Tibial artery (tissue), 4 donors: Measurements from ENCODE around the gene DHRS12.

Experiments used
- DNase-seq, 2 donors: peaks; one replicate each; pipeline ENCODE4 v3.0.0-alpha.2; 2019
- H3K27ac ChIP-seq, 2 donors: fragments of 200-600 bp; sonication (generic) in 1 of 2; 1 replicate in 1 of 2; 2 replicates in 1 of 2; pipeline ENCODE4 v1.5.1; 2018 to 2019; ENCODE audit warnings: mild to moderate bottlenecking in 1 of 2
- H3K27me3 ChIP-seq, 2 donors: fragments of 200-600 bp; sonication (generic) in 1 of 2; one replicate each; pipeline versions ENCODE4 v1.5.1 to v1.6.0; 2016 to 2019
- H3K36me3 ChIP-seq, 3 donors: fragments of 200-600 bp; sonication (generic) in 2 of 3; one replicate each; pipeline ENCODE4 v1.5.1; 2016 to 2019; ENCODE audit warnings: mild to moderate bottlenecking in 2 of 3
- H3K4me1 ChIP-seq, 4 donors: fragments of 200-600 bp; sonication (generic) in 2 of 4; 1 replicate in 3 of 4; 2 replicates in 1 of 4; pipeline ENCODE4 v1.5.1; 2016 to 2019
- H3K4me3 ChIP-seq, 2 donors: fragments of 200-600 bp; sonication (generic) in 1 of 2; 1 replicate in 1 of 2; 2 replicates in 1 of 2; pipeline ENCODE4 v1.5.1; 2018 to 2019; ENCODE audit warnings: mild to moderate bottlenecking in 2 of 2
- H3K9me3 ChIP-seq, 3 donors: fragments of 200-600 bp; sonication (generic) in 1 of 3; one replicate each; pipeline ENCODE4 v1.5.1; 2016 to 2019
- CTCF ChIP-seq, 2 experiments: fragments of 200-600 bp in 1 of 2; fragments of 450-650 bp in 1 of 2; IDR thresholded peaks; one replicate each; pipeline ENCODE4 v1.5.1; 2017 to 2019; ENCODE audit warnings: antibody characterized with exemption in 2 of 2, mild to moderate bottlenecking in 1 of 2, moderate library complexity in 1 of 2
- intact Hi-C: fragments of 100-400 bp; cut with DNase I; formaldehyde crosslinking; loops from one replicate; pipeline ENCODE4 v1.15.0; 2023; ENCODE audit warnings: low total_unique reads

The DHRS12 gene

GRCh38 chr13:51756651-51757050, 47.3 kb downstream of the DHRS12 start:
- H3K4me1 ChIP-seq = no peaks in the 10 kb centered on the region
- TF ChIP-seq CTCF (IDR thresholded peaks at IDR 0.05) = no peak

DNA sequence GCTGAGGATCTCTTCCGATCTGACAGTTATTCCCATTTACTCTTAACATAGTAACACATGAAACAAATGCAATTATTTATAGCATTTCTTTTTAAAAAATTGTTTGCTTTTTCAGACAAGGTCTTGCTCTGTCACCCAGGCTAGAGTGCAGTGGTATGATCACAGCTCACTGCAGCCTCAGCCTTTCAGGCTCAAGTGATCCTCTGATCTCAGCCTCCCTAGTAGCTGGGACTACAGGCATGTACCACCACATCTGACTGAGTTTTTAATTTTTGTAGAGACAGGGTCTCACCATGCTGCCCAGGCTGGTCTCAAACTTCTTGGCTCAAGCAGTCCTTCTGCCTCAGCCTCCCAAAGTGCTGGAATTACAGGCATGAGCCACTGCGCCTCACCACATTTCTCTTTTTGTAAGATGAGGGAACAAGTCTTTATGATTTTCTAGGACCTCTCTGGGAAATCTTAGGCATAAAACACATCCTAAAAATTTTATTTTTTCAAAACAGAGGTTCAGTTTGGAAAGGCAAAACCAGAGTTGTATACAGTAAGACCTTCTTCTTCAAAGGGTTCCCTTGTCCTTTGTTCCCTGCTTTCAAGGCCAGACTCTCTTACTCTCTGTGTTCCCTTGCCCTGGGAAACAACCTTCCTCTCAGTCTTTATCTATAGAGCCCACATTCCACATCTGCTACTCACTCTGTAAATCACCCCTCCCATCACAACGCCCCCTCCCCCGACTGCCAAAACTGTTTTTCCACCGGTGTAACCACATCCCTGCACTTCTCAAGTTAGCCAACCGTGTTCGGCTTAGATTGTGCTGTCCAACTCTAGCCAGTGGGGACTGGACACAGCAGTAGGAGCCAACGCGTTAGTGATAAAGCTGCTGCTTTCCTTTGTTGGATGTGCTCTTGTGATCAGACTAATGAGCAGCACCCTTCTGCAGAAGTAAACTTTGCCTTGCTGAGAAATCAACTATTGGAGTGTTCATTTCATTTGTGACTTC, 56.2 kb downstream of the DHRS12 start:
- no peaks in the 10 kb centered on the region for H3K4me1 ChIP-seq
- no peak for TF ChIP-seq CTCF (IDR thresholded peaks at IDR 0.05)
- H3K4me3 ChIP-seq = no peak overlapping the region
- H3K27ac ChIP-seq = peak overlapping the region; percentile 5 to 18
- DNase-seq = no peak
- intact Hi-C loops = no loop called here
- H3K36me3 ChIP-seq = peaks cover 16 to 21% (median 18%) of the 10 kb centered on the region in 3 donors
- H3K27me3 ChIP-seq = no peaks in the 10 kb centered on the region
- peaks cover 0 to 15% (median 0%) of the 10 kb centered on the region in 3 donors for H3K9me3 ChIP-seq

More at GRCh38 chr13:51756651-51757050, 47.3 kb downstream of the DHRS12 start:
- intact Hi-C loops = no loop called here
- no peak for DNase-seq
- Histone ChIP-seq H3K27me3 (no peaks in the 10 kb centered on the region), H3K36me3 (peaks cover 26 to 85% (median 40%) of the 10 kb centered on the region in 3 donors), H3K27ac (no peak overlapping the region), H3K9me3 (no peaks in the 10 kb centered on the region), H3K4me3 (no peak overlapping the region)

DNA sequence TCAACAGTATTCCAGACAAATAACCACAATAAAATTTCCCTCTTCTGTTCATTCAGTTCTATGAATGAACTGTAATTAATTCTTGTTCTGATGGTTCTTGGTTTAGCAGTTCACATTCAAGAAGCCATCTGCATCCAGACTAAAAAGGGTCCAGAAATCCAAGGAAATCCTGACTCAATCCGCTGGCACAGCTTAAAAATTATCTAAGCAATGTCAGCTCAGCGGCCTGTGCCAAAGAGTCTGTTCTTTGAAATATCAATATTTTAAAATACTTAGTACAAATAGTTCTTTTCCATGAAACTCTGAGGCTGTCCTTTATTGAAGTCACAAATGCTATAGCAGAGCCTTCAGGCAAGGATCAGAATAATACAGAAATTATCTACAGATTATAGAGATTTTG, 57.2 kb downstream of the DHRS12 start:
- TF ChIP-seq CTCF (IDR thresholded peaks at IDR 0.05) = no peak
- no peak for DNase-seq
- Histone ChIP-seq H3K27me3 (no peaks in the 10 kb centered on the region), H3K9me3 (peaks cover 0 to 15% (median 0%) of the 10 kb centered on the region in 3 donors), H3K4me1 (no peaks in the 10 kb centered on the region), H3K36me3 (peaks cover 10 to 15% (median 15%) of the 10 kb centered on the region in 3 donors), H3K4me3 (no peak overlapping the region), H3K27ac (peak overlapping the region; percentile 5 to 18)
- intact Hi-C loops = no loop called here

DNA sequence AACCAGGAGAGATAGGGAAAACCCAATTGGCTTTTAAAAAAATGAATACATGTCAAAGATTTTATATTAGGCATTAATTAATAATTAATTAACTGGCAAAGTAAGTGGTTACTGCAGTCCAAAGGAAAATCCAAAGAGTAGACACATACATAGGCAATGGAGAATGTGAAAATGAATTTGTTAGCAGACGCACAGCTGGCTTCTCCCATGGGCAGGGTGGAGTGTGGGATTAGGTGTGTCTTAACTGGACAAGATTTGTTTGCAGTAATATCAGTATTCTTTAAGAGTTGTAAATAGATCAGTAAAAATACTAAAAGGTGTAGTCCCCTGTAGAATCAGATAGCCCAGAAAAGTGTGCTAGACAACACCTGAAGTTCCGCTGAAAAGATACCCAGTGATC, 58.7 kb downstream of the DHRS12 start:
- intact Hi-C loops = no loop called here
- no peak overlapping the region for H3K27ac ChIP-seq
- peaks cover 0 to 11% (median 0%) of the 10 kb centered on the region in 4 donors for H3K4me1 ChIP-seq
- H3K9me3 ChIP-seq = peaks cover 0 to 15% (median 0%) of the 10 kb centered on the region in 3 donors
- H3K4me3 ChIP-seq = no peak overlapping the region
- H3K27me3 ChIP-seq = no peaks in the 10 kb centered on the region
- DNase-seq = no peak
- no peak for TF ChIP-seq CTCF (IDR thresholded peaks at IDR 0.05)
- peaks cover 15 to 22% (median 19%) of the 10 kb centered on the region in 3 donors for H3K36me3 ChIP-seq

DNA sequence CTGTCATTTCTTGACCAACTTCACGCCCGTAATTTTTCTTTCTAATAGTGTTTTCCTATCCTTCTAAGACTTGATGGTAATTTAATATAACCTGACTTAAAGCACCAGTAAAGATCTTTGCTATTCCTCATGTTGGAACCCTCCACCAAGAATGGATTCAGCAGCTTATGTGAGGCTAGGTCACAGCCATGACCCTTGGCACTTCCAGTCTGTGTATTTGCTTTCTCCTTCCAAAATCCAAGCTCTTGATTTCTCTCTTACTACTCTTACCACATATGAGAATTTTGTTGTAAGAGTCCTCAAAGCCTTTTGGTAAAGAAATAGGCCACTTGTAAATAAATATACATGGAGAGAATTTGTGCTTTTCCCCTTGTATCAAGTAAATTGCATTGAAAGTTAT, 61.4 kb downstream of the DHRS12 start:
- H3K27me3 ChIP-seq = no peaks in the 10 kb centered on the region
- H3K27ac ChIP-seq = no peak overlapping the region
- H3K9me3 ChIP-seq = peaks cover 0 to 1% (median 0%) of the 10 kb centered on the region in 3 donors
- DNase-seq = no peak
- peaks cover 3 to 16% (median 14%) of the 10 kb centered on the region in 3 donors for H3K36me3 ChIP-seq
- no peak overlapping the region for H3K4me3 ChIP-seq
- peaks cover 0 to 19% (median 0%) of the 10 kb centered on the region in 4 donors for H3K4me1 ChIP-seq
- TF ChIP-seq CTCF (IDR thresholded peaks at IDR 0.05) = no peak
- intact Hi-C loops = no loop called here
